HCT116 (cell line): ENCODE results near the gene FAM177B. TPM values are rescaled to one million over a fixed set of nuclear protein-coding genes. Genes with fewer than 3 reads are reported as not detected.

ENCODE experiments used
- ATAC-seq: fragments of 200-7000 bp; cut with Tn5 transposase; 2 replicates; pipeline ENCODE4 v1.9.1; 2020; ENCODE audit warnings: mild to moderate bottlenecking, moderate library complexity
- BruUV-seq: library from RNA; stranded (reverse); fragments of 400-500 nt; replicated peaks from 2 replicates; lab custom pipeline; 2021; lab: Mats Ljungman, UMichigan
- CTCF ChIA-PET: fragments of 300-600 bp; sonication (Branson Sonifier 250); formaldehyde crosslinking; loops from one replicate; lab custom pipeline; 2021; ENCODE audit warnings: antibody characterized with exemption; lab: Charles Lee
- POLR2A ChIA-PET: fragments of 300-600, 350-600 bp; sonication (Branson Sonifier 250); formaldehyde crosslinking; loops from one replicate; lab custom pipeline; 2021; ENCODE audit warnings: antibody characterized with exemption; lab: Charles Lee
- RAD21 ChIA-PET, 2 experiments: fragments of 300-600 bp; sonication (Branson Sonifier 250); formaldehyde crosslinking; loops; one replicate each; lab custom pipeline; 2023; ENCODE audit warnings: low total read pairs in 2 of 2; ENCODE audit not compliant: uncharacterized antibody in 2 of 2, unreplicated experiment in 2 of 2, low non-redundant PET in 1 of 2; lab: Charles Lee
- DNase-seq: peaks from one replicate; pipeline ENCODE4 v3.0.0-alpha.2; 2010; ENCODE audit warnings: low read depth, low spot score
- H2AFZ ChIP-seq: fragments of 200-600 bp; shearing (Covaris generic), sonication (generic); 2 replicates; pipeline ENCODE4 v1.6.1; 2017; ENCODE audit warnings: low read depth, mixed run types, mixed read lengths, antibody characterized with exemption, low read length; ENCODE audit not compliant: poor library complexity, severe bottlenecking
- H3K27ac ChIP-seq: 2 replicates; pipeline ENCODE4 v1.5.1; 2012; ENCODE audit warnings: low read depth, low read length
- H3K27me3 ChIP-seq: fragments of 200-600 bp; sonication (generic); 2 replicates; pipeline ENCODE4 v1.6.1; 2016; ENCODE audit warnings: mixed run types, low read length, mixed read lengths; ENCODE audit not compliant: insufficient read depth
- H3K36me3 ChIP-seq, 2 experiments: fragments of 200-500 bp in 1 of 2; fragments of 200-600 bp in 1 of 2; sonication (Bioruptor generic) in 1 of 2; sonication (generic) in 1 of 2; 2 replicates each; pipeline versions ENCODE4 v1.5.1 to v1.6.1; 2014 to 2016; ENCODE audit warnings: low read length in 2 of 2, inconsistent platforms in 1 of 2, mixed read lengths in 1 of 2, mixed run types in 1 of 2; ENCODE audit not compliant: insufficient read depth in 2 of 2, control insufficient read depth in 1 of 2
- H3K4me1 ChIP-seq, 2 experiments: fragments of 200-600 bp in 1 of 2; sonication (generic) in 1 of 2; 2 replicates each; pipeline versions ENCODE4 v1.5.1 to v1.6.1; 2012 to 2017; ENCODE audit warnings: low read length in 2 of 2, inconsistent platforms in 1 of 2, mild to moderate bottlenecking in 1 of 2, mixed read lengths in 1 of 2, mixed run types in 1 of 2, moderate library complexity in 1 of 2; ENCODE audit not compliant: insufficient read depth in 2 of 2, control insufficient read depth in 1 of 2
- H3K4me2 ChIP-seq: fragments of 200-600 bp; sonication (generic); 2 replicates; pipeline ENCODE4 v1.6.1; 2017; ENCODE audit warnings: mixed run types, low read length, mixed read lengths
- H3K4me3 ChIP-seq, 2 experiments: fragments of 200-600 bp in 1 of 2; sonication (generic) in 1 of 2; replicated peaks in 1 of 2; 2 replicates each; pipeline ENCODE4 v1.5.1; 2011 to 2016; ENCODE audit warnings: low read length in 2 of 2, control low read depth in 1 of 2, low read depth in 1 of 2, mild to moderate bottlenecking in 1 of 2, mixed read lengths in 1 of 2, mixed run types in 1 of 2
- H3K79me2 ChIP-seq: fragments of 200-600 bp; sonication (generic); 2 replicates; pipeline ENCODE4 v1.6.1; 2017; ENCODE audit warnings: mild to moderate bottlenecking, mixed run types, low read length, moderate library complexity, mixed read lengths; ENCODE audit not compliant: insufficient read depth
- H3K9ac ChIP-seq: fragments of 200-600 bp; sonication (generic); 2 replicates; pipeline ENCODE4 v1.6.1; 2016; ENCODE audit warnings: low read length, mixed read lengths
- H3K9me2 ChIP-seq: fragments of 200-600 bp; sonication (generic), shearing (Covaris generic); 2 replicates; pipeline ENCODE4 v1.6.1; 2017; ENCODE audit warnings: mixed run types, mild to moderate bottlenecking, moderate library complexity; ENCODE audit not compliant: insufficient read depth
- H3K9me3 ChIP-seq, 2 experiments: fragments of 200-500 bp in 1 of 2; fragments of 200-600 bp in 1 of 2; sonication (Bioruptor generic) in 1 of 2; sonication (generic) in 1 of 2; 2 replicates each; pipeline ENCODE4 v1.6.1; 2014 to 2017; ENCODE audit warnings: low read length in 2 of 2, mixed read lengths in 2 of 2, inconsistent platforms in 1 of 2, low read depth in 1 of 2, mild to moderate bottlenecking in 1 of 2, mixed run types in 1 of 2, moderate library complexity in 1 of 2; ENCODE audit not compliant: control insufficient read depth in 1 of 2, insufficient read depth in 1 of 2
- H4K20me1 ChIP-seq: fragments of 200-600 bp; sonication (generic), shearing (Covaris generic); 2 replicates; pipeline ENCODE4 v1.6.1; 2017; ENCODE audit warnings: mixed run types, mild to moderate bottlenecking, moderate library complexity; ENCODE audit not compliant: insufficient read depth
- EGR1 ChIP-seq: IDR thresholded peaks from 2 replicates; pipeline ENCODE4 v1.6.1; 2012; ENCODE audit warnings: low read depth
- EZH2phosphoT487 ChIP-seq: fragments of 200-600 bp; IDR thresholded peaks from 2 replicates; pipeline ENCODE4 v1.6.1; 2018; ENCODE audit warnings: antibody characterized with exemption, borderline replicate concordance
- FOSL1 ChIP-seq: IDR thresholded peaks from 2 replicates; pipeline ENCODE4 v1.6.1; 2012; ENCODE audit warnings: low read depth
- JUND ChIP-seq: IDR thresholded peaks from 2 replicates; pipeline ENCODE4 v1.6.1; 2012
- POLR2A ChIP-seq: IDR thresholded peaks from 2 replicates; pipeline ENCODE4 v1.7.0; 2011; ENCODE audit warnings: borderline replicate concordance; ENCODE audit not compliant: insufficient read depth, insufficient read length; ENCODE audit errors: extremely low read depth
- RAD21 ChIP-seq: IDR thresholded peaks from 2 replicates; pipeline ENCODE4 v1.6.1; 2012; ENCODE audit warnings: low read depth, mild to moderate bottlenecking
- REST ChIP-seq: IDR thresholded peaks from 2 replicates; pipeline ENCODE4 v1.6.1; 2012; ENCODE audit warnings: low read depth
- SIN3A ChIP-seq: IDR thresholded peaks from 2 replicates; pipeline ENCODE4 v1.6.1; 2012; ENCODE audit warnings: low read depth
- TCF7L2 ChIP-seq: IDR thresholded peaks from 2 replicates; pipeline ENCODE4 v1.7.0; 2011; ENCODE audit warnings: borderline replicate concordance, inconsistent platforms; ENCODE audit not compliant: insufficient read depth, insufficient read length; ENCODE audit errors: extremely low read depth
- ZFX ChIP-seq: fragments of 450-650 bp; IDR thresholded peaks from 2 replicates; pipeline ENCODE4 v1.6.1; 2017
- intact Hi-C: fragments of 100-400 bp; cut with micrococcal nuclease; formaldehyde crosslinking; loops from 2 replicates; pipeline ENCODE4 v1.10.0; 2022
- total RNA-seq: library from RNA; stranded (reverse); gene quantifications from one replicate; pipeline ENCODE4 v1.2.1, GENCODE V29; 2021; ENCODE audit not compliant: unreplicated experiment
- TF ChIP-seq, protein P1 (sequence below): IDR thresholded peaks from 2 replicates; pipeline ENCODE4 v1.6.1; 2012
- TF ChIP-seq, protein P2 (sequence below): IDR thresholded peaks from 2 replicates; pipeline ENCODE4 v1.6.1; 2012

The FAM177B gene
- total RNA-seq, 1 experiment from 2014 or later = not detected

- Histone ChIP-seq H3K79me2 (no peaks in the 10 kb centered on the region), H3K27me3 (no peaks in the 10 kb centered on the region), H3K27ac (no peak overlapping the region), H3K4me2 (no peak overlapping the region), H3K9me2 (no peaks in the 10 kb centered on the region; the same call in 1 of the 2 replicates), H3K9ac (no peak overlapping the region), H3K4me3 (no peak overlapping the region), H3K4me1 (no peaks in the 10 kb centered on the region), H3K9me3 (no peaks in the 10 kb centered on the region), H4K20me1 (no peaks in the 10 kb centered on the region), H3K36me3 (no peaks in the 10 kb centered on the region), H2AFZ (no peak overlapping the region)
- ChIA-PET RAD21 (interaction anchor here in 1 of 2 experiments (0.7 kb wide), 1 partner anchor 93 kb away, joined by 3 read pairs; no protein-coding TSS in a partner anchor), CTCF (interaction anchor here (0.7 kb wide), 1 partner anchor 9 kb away, joined by 3 read pairs; no protein-coding TSS in a partner anchor), POLR2A (interaction anchor here (0.7 kb wide), 1 partner anchor 32 kb away, joined by 4 read pairs; no protein-coding TSS in a partner anchor)
- no peak for DNase-seq
- ATAC-seq = no peak
- no TSS peak for BruUV-seq
- intact Hi-C loops = no loop called here
- TF ChIP-seq REST (no peak), EZH2phosphoT487 (no peak), POLR2A (no peak), ZFX (no peak), FOSL1 (no peak), SIN3A (no peak), EGR1 (no peak), JUND (no peak), RAD21 (no peak), TCF7L2 (no peak)
- TF ChIP-seq, protein P1, sequence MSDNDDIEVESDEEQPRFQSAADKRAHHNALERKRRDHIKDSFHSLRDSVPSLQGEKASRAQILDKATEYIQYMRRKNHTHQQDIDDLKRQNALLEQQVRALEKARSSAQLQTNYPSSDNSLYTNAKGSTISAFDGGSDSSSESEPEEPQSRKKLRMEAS = no peak
- TF ChIP-seq, protein P2, sequence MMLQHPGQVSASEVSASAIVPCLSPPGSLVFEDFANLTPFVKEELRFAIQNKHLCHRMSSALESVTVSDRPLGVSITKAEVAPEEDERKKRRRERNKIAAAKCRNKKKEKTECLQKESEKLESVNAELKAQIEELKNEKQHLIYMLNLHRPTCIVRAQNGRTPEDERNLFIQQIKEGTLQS = no peak
These were observed 13.6 kb downstream of the FAM177B start for GRCh38 chr1:222750651-222751050.
